SIG-M5 treated with dmso at 0.1 percent for 504 hours (cell line): ENCODE results near the gene ZAP70.

Source experiments
- DNase-seq: peaks from one replicate; lab custom pipeline; 2025; ENCODE audit not compliant: unreplicated experiment; lab: John Stamatoyannopoulos, UW

Gene ZAP70

DNA sequence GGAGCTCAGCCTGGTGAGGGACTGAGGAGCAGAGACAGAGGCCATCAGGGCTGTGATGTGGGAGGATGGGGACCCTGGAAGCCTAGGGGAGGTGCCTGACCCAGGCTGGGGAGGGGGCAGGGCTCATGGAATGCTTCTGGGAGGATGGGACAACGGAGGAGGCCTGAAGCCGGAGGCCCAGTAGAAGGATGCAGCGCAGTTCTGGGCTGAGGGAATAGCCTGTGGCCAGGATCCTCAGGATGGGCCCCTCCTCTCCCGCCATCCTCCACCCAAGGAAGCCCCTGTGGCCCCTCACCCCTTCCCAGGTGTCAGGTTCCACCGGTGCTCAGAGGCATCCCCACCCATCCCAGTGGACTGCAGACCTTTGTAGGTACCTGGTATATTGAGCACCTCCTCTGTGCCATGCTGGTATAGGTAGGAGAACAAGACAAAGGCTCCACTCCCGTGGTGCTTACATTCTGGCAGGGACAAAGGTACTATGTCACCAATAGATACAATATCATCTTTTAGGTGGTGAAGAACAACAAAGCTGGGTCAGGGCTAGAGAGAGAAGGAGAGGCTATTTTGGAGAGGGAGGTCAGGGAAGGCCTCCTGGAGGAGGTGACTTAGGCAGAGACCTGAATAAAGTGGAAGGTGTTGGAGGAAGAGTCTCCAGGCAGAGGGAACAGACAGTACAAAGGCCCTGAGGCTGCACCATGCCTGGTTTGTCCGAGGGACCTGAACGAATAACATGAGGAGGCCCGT is 2.7 kb downstream of the ZAP70 start:
- no peak for DNase-seq

DNA sequence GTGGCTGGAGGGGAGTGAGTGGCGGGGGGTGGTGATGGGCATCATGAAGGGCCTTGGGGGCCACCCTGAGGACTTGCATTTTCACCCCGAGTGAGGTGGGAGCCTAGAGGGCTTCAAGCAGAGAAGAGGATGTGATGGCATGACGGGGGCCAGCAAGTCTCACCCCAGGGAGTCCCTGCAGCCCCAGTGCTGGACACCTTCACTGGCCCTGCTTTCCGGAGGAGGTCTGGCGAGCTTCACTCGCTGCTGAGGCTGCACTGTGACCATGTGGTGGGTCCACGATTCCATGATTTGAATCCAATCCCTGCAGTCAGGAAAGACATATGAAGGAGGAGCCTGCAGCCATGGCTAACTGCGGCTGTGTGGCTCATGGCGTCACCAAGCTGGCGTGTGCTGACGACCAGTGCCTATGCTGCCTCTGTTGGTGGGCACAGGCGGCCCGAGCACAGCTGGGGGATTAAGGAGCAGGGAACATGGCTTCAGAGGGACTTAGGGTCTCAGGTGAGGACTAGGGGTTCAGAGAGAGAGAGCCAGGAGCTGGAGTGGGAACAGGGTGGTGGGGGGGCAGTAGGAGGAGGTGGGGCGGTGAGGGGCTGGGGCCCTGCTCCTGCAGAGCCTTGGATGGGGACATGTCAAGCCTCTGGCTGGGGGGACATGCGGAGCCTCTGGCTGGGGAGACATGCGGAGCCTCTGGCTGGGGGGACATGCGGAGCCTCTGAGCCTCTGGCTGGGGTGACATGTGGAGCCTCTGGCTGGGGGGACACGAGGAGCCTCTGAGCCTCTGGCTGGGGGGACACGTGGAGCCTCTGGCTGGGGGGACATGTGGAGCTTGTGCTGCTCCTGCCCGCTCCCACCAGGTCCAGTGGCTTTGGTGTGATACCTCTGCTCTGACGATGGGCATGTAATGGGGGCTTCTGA is 3.6 kb downstream of the ZAP70 start:
- no peak for DNase-seq

DNA sequence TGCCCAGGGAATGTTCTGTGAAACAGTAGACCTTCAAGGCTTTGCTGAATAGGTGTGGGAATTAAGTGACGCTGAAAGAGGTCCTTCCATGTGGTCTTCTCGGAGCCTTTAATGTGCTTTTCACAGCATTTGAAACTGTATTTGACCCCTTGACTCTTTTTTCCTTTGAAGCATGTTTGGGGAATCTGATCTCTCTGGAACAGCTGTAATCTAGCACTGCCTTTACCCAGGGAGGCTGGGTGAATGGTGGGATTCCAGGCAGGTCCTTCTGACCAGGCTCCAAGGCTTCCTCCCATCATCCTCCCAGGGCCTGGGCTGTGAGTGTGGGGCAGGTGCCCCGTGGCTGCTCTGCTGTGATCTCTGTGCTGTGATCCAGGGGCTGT is 4.2 kb downstream of the ZAP70 start:
- no peak for DNase-seq

DNA sequence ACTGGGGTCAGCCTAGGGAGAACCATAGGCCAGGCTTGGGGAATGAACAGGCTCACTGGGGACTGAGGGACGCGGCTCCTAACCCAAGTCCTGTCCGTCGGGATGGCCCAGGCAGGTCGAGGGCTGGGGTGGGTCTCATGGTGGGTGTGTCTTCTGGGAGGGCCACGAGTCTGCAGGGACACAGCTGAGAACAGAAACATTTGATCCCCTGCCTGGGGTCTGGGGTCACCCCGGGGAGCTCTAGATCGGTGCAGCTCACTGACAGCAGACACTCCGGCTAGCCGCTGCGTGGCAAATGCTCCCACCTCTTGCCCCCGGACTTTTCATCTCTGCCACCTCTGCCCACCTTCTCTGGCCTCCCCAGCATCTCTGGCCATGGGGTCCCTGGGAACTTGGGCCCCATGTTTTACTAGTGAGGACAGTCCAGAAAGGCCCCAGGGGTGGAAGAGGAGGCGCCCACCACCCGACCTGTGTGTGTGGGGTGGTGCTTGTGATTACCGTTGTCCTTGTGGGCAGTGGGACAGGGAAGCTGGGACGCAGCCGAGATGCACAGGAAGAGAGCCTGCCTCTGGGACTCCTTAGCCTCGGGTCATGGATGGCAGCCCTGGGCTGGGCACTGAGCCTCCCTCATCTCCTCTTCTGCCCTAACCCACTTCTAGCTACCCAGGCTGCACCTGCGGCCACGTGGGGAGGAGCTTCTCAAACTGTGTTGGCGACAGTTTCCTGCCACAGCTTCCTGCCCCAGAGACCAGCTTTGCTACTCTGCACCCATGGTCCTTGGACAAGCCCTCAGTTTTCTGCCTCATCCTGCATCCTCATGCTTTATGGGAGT is 4.9 kb downstream of the ZAP70 start:
- no peak for DNase-seq

DNA sequence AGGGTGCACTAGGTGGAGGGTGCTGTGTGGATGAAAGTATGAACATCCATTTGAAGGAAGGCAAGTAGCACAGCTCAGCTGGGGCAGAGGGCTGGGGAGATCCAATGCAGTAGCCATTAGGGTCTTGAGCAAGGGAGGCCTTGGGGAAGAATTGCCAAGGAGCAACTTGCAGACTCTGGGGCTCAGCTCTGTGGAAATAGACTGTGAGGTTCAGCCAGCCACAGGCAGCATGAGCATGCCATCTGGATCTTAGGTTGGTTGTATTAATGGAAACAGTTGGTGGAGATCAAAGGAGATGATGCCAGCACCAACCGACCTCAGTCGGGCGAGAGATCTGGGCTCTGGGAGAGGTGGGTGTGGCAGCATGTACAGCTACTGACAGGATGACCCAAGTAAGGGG is 5.6 kb downstream of the ZAP70 start:
- no peak for DNase-seq

DNA sequence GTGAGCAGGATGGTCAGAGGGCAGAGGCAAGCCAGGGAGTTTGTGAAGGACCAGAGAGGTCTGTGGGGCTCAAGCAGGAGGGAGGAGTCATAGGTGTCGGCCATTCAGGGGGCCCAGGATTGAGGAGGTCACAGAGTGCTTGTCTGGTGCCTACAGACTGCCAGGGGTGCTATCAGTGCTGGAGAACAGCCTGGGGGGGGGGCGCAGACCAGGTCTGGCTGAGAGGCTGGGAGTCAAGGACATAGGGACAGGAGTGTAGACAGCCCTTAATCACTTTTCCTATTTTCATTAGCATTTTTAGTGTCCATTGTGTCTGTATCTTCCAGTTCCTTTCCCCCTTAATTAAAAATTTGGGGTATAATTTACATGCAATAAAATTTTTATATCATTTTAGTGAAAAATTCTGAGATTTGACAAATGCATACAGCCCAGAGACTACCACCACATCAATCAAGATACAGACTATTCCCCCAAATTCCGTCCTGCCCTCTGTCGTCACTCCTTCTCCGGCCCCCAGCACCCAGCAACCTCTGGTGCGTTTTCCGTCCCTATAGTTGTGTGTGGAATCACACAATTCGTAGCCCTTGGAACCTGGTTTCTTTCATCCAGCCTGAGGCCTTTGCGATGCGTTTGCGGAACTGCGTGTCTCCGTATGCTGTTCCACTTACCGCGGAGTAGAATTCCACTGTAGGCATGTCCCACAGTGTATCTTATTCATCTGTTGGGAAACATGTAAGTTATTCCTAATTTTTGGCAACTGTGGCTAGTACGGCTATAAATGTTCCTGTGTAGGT is 6.2 kb downstream of the ZAP70 start:
- DNase-seq, result no peak

GRCh38 chr2:97720746-97721145 is 7.4 kb downstream of the ZAP70 start:
- no peak for DNase-seq

DNA sequence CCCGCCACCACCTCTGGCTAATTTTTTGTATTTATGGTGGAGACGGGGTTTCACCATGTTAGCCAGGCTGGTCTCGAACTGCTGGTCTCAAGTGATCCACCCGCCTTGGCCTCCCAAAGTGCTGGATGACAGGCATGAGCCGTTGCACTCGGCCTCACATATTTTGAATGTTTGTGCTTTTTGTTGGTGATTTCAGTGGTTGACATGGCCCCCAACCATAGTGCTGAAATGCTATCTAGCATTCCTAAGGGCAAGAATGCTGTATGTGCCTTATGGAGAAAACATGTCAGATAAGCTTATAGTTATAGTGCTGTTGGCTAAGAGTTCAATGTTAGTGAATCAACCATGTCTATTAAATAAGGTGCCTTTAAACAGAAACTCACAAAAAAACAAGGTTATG is 8.9 kb downstream of the ZAP70 start:
- DNase-seq, result no peak

GRCh38 chr2:97723156-97724072 is 10.0 kb downstream of the ZAP70 start:
- no peak for DNase-seq

DNA sequence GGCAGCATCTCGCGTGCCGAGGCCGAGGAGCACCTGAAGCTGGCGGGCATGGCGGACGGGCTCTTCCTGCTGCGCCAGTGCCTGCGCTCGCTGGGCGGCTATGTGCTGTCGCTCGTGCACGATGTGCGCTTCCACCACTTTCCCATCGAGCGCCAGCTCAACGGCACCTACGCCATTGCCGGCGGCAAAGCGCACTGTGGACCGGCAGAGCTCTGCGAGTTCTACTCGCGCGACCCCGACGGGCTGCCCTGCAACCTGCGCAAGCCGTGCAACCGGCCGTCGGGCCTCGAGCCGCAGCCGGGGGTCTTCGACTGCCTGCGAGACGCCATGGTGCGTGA is 10.7 kb downstream of the ZAP70 start:
- DNase-seq, result no peak

DNA sequence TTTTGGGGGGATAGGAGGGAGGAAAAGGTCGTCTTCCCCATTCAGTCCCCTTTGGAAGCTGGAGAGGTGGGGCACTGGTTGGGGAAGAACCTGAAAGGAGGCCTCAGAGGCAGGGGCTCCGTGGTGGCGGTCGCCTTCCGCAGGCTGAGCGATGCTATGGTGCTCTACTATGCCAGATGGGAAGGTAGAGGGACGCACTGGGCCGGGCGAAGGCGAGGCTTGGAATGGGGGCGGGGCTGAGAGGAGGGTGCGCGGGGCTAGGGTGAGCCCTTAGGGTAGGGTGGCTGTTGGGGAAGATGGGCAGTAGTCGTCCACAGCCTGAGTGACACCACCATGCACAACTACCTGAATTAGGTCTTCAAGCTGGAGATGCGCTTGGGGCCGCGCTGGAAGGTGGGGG is 11.1 kb downstream of the ZAP70 start:
- DNase-seq, result no peak

DNA sequence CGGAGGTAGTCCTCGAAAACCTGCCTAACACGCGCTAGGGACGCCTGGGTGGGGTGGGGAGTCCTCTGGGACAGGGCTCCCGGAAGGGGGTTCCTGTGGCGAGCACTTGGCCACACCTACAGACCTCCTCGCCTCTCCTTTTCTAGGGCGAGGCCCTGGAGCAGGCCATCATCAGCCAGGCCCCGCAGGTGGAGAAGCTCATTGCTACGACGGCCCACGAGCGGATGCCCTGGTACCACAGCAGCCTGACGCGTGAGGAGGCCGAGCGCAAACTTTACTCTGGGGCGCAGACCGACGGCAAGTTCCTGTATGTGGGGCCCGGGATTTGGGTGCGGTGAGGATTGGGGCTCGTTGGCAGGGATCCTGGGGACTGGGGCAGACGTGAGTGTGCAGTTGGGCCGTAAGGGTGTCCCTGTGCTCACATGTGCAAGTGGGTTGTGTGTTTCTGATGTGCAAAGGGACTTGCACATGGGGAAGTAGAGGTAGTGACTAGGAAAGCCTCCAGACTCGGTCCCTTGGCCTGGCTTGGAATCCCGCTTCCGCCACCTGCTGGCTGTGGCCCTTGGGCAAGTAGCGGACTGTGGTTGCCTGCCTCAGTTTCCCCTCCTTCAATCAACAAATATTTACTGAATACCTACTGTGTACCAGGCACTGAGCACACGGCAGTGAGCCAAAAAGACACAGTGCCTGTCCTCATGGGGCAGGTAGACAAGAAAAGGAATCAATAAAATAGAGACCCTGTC is 11.7 kb downstream of the ZAP70 start:
- no peak for DNase-seq

- no peak for DNase-seq
Observed at GRCh38 chr2:97726261-97727064, 13.1 kb downstream of the ZAP70 start.

- DNase-seq, result no peak
Observed at GRCh38 chr2:97727296-97727695, 13.9 kb downstream of the ZAP70 start.

DNA sequence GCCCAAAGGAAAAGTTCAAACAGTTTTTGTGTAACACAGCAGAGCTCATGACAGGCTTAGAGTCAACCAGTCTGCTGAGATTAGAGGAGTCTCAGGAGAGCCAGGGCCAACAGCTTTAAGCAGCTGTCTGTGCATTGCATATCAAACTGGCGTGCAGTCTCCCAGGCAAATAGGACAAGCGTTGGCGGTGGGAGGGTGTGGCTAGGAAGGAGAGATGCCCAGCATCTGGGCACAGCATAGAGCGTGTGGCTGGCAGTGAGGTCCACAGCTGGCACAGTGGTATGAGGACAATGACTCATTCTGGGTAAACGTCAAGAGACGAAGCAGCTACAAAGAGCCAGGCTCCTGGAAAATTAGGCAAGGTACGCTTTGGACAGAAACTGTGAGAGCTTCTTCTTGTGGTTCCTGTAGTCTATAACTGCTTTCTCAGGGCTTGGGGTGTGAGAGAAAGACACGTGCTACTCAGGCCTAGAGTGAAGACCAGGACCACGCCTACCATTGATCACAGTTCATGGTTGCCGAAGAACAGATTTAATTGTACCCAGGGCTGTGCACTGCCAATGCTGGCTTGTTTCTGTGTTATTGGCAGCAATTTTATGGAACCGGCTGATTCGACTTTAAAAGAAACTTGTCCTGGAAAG is 14.8 kb downstream of the ZAP70 start:
- DNase-seq, result no peak

- DNase-seq, result no peak
Observed at GRCh38 chr2:97730245-97730644, 16.9 kb downstream of the ZAP70 start.

DNA sequence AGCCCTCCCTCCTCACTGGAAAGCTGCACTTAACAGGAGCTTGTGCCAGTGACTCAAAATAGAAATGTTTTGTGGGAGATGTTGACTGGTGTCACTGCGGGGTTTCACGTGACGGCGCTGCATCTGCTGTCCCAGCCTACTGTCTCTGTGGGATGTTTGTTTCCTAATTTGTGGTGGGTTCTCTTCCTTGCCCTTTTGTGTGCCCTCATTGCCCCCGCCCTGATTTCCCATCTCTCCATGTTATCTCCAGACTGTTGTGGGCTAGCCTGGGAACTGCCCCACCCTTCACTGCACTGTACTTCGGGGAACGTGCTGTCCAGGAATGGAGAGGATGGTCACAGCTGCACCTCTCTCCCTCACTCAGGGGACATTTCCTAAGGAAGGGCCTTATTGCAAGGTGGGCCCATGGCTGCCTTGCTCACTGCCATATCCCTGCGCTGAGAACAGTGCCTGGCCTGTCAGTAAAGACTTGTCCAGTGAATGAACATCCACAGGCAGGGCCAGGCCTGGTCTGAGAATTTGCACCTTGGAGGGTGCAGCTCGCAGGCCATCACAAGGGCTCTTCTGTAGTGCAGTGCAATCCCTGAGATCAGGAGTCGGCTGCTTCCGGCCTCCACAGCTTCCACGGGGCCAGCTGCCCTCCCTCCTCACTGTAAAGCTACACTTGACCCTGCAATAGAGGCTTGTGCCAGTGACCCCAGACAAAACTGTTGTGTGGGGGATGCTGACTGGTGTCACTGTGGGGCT is 18.1 kb downstream of the ZAP70 start:
- no peak for DNase-seq
